IMR-90 (cell line): ENCODE measurements around the gene NKD1. TPM values are rescaled to one million over a fixed set of nuclear protein-coding genes. Genes with fewer than 3 reads are reported as not detected.

ENCODE experiments used
- ATAC-seq: fragments of 200-7000 bp; cut with Tn5 transposase; 2 replicates; pipeline ENCODE4 v1.9.1; 2020; ENCODE audit warnings: low read depth, mild to moderate bottlenecking, moderate library complexity
- BruUV-seq: library from RNA; stranded (reverse); fragments of 400-500 nt; replicated peaks from 2 replicates; lab custom pipeline; 2021; lab: Mats Ljungman, UMichigan
- CTCF ChIA-PET: fragments of 300-600 bp; formaldehyde crosslinking; extraction: SDS; loops from one replicate; lab custom pipeline; 2021; ENCODE audit warnings: antibody characterized with exemption; lab: Yijun Ruan, JAX
- POLR2A ChIA-PET: fragments of 300-600 bp; sonication (Branson Sonifier 250); formaldehyde crosslinking; loops from one replicate; lab custom pipeline; 2022; ENCODE audit warnings: antibody characterized with exemption; ENCODE audit not compliant: unreplicated experiment; lab: Charles Lee
- DNase-seq: peaks from one replicate; pipeline ENCODE4 v3.0.0; 2013
- H2AFZ ChIP-seq: replicated peaks from 2 replicates; pipeline ENCODE3; 2013; ENCODE audit warnings: low read length, mild to moderate bottlenecking; ENCODE audit not compliant: poor library complexity
- H2AK5ac ChIP-seq: 2 replicates; pipeline ENCODE4 v1.6.1; 2013; ENCODE audit warnings: low read depth, low read length, inconsistent platforms
- H2AK9ac ChIP-seq: replicated peaks from 2 replicates; pipeline ENCODE3; 2013; ENCODE audit warnings: mild to moderate bottlenecking, low read depth, low read length, moderate library complexity; ENCODE audit not compliant: poor library complexity
- H2BK120ac ChIP-seq: 2 replicates; pipeline ENCODE4 v1.6.1; 2013; ENCODE audit warnings: low read depth, low read length, inconsistent platforms
- H2BK15ac ChIP-seq: 3 replicates; pipeline ENCODE4 v1.6.1; 2013; ENCODE audit warnings: low read depth, low read length, inconsistent platforms
- H2BK20ac ChIP-seq: 2 replicates; pipeline ENCODE4 v1.6.1; 2013; ENCODE audit warnings: low read depth, mild to moderate bottlenecking, inconsistent platforms, low read length, moderate library complexity
- H2BK5ac ChIP-seq: 2 replicates; pipeline ENCODE4 v1.6.1; 2013; ENCODE audit warnings: mild to moderate bottlenecking, low read depth, low read length, inconsistent platforms; ENCODE audit not compliant: poor library complexity, severe bottlenecking
- H3K14ac ChIP-seq: replicated peaks from 2 replicates; pipeline ENCODE4 v1.6.1; 2013; ENCODE audit warnings: low read depth, low read length, inconsistent platforms
- H3K18ac ChIP-seq: 2 replicates; pipeline ENCODE4 v1.6.1; 2013; ENCODE audit warnings: low read depth, low read length, control low read depth
- H3K23ac ChIP-seq: 2 replicates; pipeline ENCODE4 v1.6.1; 2013; ENCODE audit warnings: low read depth, low read length, inconsistent platforms
- H3K27ac ChIP-seq: 2 replicates; pipeline ENCODE4 v1.5.1; 2013; ENCODE audit warnings: mild to moderate bottlenecking, control low read depth, low read length; ENCODE audit not compliant: insufficient read depth
- H3K27me3 ChIP-seq: 2 replicates; pipeline ENCODE4 v1.6.1; 2013; ENCODE audit warnings: low read length; ENCODE audit not compliant: control insufficient read depth, insufficient read depth
- H3K36me3 ChIP-seq: 2 replicates; pipeline ENCODE4 v1.6.1; 2013; ENCODE audit warnings: low read length, mixed read lengths; ENCODE audit not compliant: control insufficient read depth, insufficient read depth
- H3K4ac ChIP-seq: 2 replicates; pipeline ENCODE4 v1.6.1; 2013; ENCODE audit warnings: low read depth, low read length, inconsistent platforms
- H3K4me1 ChIP-seq: 2 replicates; pipeline ENCODE4 v1.6.1; 2013; ENCODE audit warnings: low read length, mixed read lengths; ENCODE audit not compliant: control insufficient read depth, insufficient read depth
- H3K4me2 ChIP-seq: 2 replicates; pipeline ENCODE4 v1.6.1; 2013; ENCODE audit warnings: low read depth, mild to moderate bottlenecking, control low read depth, low read length, moderate library complexity
- H3K4me3 ChIP-seq: 2 replicates; pipeline ENCODE4 v1.5.1; 2013; ENCODE audit warnings: low read depth, mild to moderate bottlenecking, control low read depth, low read length, moderate library complexity; ENCODE audit not compliant: insufficient read depth
- H3K56ac ChIP-seq: 2 replicates; pipeline ENCODE4 v1.6.1; 2013; ENCODE audit warnings: low read length, inconsistent platforms; ENCODE audit not compliant: insufficient read depth; ENCODE audit errors: extremely low read depth
- H3K79me1 ChIP-seq, 2 experiments: 2 replicates each; pipeline ENCODE4 v1.6.1; 2013; ENCODE audit warnings: low read length in 2 of 2, inconsistent platforms in 1 of 2, low read depth in 1 of 2
- H3K9ac ChIP-seq: 2 replicates; pipeline ENCODE4 v1.6.1; 2013; ENCODE audit warnings: low read depth, low read length, control low read depth
- H3K9me1 ChIP-seq: 2 replicates; pipeline ENCODE4 v1.6.1; 2013; ENCODE audit warnings: low read length, inconsistent platforms; ENCODE audit not compliant: insufficient read depth
- H3K9me3 ChIP-seq: 2 replicates; pipeline ENCODE4 v1.6.1; 2013; ENCODE audit warnings: low read length; ENCODE audit not compliant: control insufficient read depth, insufficient read depth
- H4K20me1 ChIP-seq: 2 replicates; pipeline ENCODE4 v1.6.1; 2013; ENCODE audit warnings: low read length, inconsistent platforms; ENCODE audit not compliant: insufficient read depth
- H4K5ac ChIP-seq: 2 replicates; pipeline ENCODE4 v1.6.1; 2013; ENCODE audit warnings: mild to moderate bottlenecking, low read depth, low read length, control low read depth
- H4K8ac ChIP-seq, 2 experiments: 2 replicates each; pipeline ENCODE4 v1.6.1; 2013; ENCODE audit warnings: low read depth in 2 of 2, low read length in 2 of 2, control low read depth in 1 of 2, inconsistent platforms in 1 of 2
- H4K91ac ChIP-seq: 2 replicates; pipeline ENCODE4 v1.6.1; 2013; ENCODE audit warnings: low read depth, low read length, inconsistent platforms; ENCODE audit not compliant: insufficient read depth
- CEBPB ChIP-seq: IDR thresholded peaks from 2 replicates; pipeline ENCODE4 v1.6.1; 2012; ENCODE audit warnings: low read depth, low read length, improper control_type of control experiment
- CHD1 ChIP-seq: IDR thresholded peaks from 2 replicates; pipeline ENCODE4 v1.6.1; 2012; ENCODE audit warnings: low read depth, low read length, improper control_type of control experiment
- MXI1 ChIP-seq: IDR thresholded peaks from 2 replicates; pipeline ENCODE4 v1.6.1; 2012; ENCODE audit warnings: low read depth, mild to moderate bottlenecking, low read length, moderate library complexity, borderline replicate concordance
- RCOR1 ChIP-seq: IDR thresholded peaks from 2 replicates; pipeline ENCODE4 v1.6.1; 2012; ENCODE audit warnings: mild to moderate bottlenecking, low read length, improper control_type of control experiment; ENCODE audit not compliant: insufficient replicate concordance
- USF2 ChIP-seq: fragments of 150-350 bp; IDR thresholded peaks from 2 replicates; pipeline ENCODE4 v1.6.1; 2017; ENCODE audit warnings: mild to moderate bottlenecking, antibody characterized with exemption, low read length, low read depth
- WGBS, 2 experiments: methylation state at CpG; one replicate each; pipeline versions ENCODE4 v1.1.5 to v1.1.7; 2013; ENCODE audit warnings: missing lambda C conversion rate in 2 of 2; ENCODE audit not compliant: insufficient read length in 1 of 2; ENCODE audit errors: extremely low coverage in 2 of 2; 5-methylcytosine and 5-hydroxymethylcytosine counted together
- dilution Hi-C: fragments of 300-500 bp; cut with HindIII; formaldehyde crosslinking; loops from one replicate; pipeline ENCODE4 v1.14.3; 2018; ENCODE audit warnings: low sequenced_read_pairs; ENCODE audit not compliant: unreplicated experiment
- in situ Hi-C: fragments of 300-500 bp; cut with MboI; formaldehyde crosslinking; loops from 3 replicates; pipeline ENCODE4 v1.14.3; 2019; ENCODE audit warnings: low sequenced_read_pairs, inconsistent platforms, mixed read lengths
- intact Hi-C: fragments of 100-400 bp; cut with micrococcal nuclease; formaldehyde crosslinking; loops from 2 replicates; pipeline ENCODE4 v1.10.0; 2022
- polyA plus RNA-seq, 3 experiments: library from polyadenylated mRNA; depleted of rRNA; stranded (reverse); fragments of >200 nt; gene quantifications; 2 replicates each; pipeline ENCODE4 v1.2.3, GENCODE V29; 2012; ENCODE audit warnings: low replicate concordance in 1 of 3
- total RNA-seq: library from RNA; depleted of rRNA; stranded (reverse); fragments of >200 nt; gene quantifications from 2 replicates; pipeline ENCODE4 v1.2.3, GENCODE V29; 2012
- TF ChIP-seq, protein P1 (sequence below): conservative IDR thresholded peaks from 2 replicates; pipeline ENCODE4 v1.5.1; 2012; ENCODE audit warnings: mild to moderate bottlenecking, low read depth, low read length, improper control_type of control experiment
- TF ChIP-seq, protein P2 (sequence below): fragments of 150-350 bp; IDR thresholded peaks from 2 replicates; pipeline ENCODE4 v1.6.1; 2016; ENCODE audit warnings: low read depth, mild to moderate bottlenecking, low read length, moderate library complexity, borderline replicate concordance

Gene NKD1
- total and polyA plus RNA-seq, 2 of the 4 experiments (the other 2 are of a cell fraction): not detected

DNA sequence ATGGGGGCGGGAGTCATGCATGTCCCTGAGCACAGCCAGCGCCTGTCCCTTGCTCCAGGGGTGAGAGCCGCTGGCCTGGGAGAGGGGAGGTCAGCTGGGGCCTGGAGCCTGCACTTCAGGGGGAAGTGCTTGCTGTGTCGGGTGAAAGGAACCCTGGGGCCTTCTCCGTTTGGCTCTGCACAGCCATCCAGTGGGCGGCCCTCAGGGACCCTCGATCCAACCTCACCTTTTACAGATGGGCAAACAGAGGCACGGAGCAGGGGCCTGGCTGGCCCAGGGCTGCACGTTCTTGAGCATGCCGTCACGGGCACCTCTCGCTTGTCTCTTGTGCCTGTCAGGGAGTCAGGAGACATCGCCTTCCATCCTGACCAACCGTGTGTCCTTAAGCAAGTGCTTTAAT is 131.1 kb downstream of the NKD1 start:
- no peak overlapping the region for H3K4me3 ChIP-seq
- no peak overlapping the region for H4K8ac ChIP-seq
- in situ Hi-C loops: no loop called here
- TF ChIP-seq MXI1: no peak
- TF ChIP-seq, protein P1, sequence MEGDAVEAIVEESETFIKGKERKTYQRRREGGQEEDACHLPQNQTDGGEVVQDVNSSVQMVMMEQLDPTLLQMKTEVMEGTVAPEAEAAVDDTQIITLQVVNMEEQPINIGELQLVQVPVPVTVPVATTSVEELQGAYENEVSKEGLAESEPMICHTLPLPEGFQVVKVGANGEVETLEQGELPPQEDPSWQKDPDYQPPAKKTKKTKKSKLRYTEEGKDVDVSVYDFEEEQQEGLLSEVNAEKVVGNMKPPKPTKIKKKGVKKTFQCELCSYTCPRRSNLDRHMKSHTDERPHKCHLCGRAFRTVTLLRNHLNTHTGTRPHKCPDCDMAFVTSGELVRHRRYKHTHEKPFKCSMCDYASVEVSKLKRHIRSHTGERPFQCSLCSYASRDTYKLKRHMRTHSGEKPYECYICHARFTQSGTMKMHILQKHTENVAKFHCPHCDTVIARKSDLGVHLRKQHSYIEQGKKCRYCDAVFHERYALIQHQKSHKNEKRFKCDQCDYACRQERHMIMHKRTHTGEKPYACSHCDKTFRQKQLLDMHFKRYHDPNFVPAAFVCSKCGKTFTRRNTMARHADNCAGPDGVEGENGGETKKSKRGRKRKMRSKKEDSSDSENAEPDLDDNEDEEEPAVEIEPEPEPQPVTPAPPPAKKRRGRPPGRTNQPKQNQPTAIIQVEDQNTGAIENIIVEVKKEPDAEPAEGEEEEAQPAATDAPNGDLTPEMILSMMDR: no peak
- no peak for TF ChIP-seq CEBPB
- TF ChIP-seq, protein P2, sequence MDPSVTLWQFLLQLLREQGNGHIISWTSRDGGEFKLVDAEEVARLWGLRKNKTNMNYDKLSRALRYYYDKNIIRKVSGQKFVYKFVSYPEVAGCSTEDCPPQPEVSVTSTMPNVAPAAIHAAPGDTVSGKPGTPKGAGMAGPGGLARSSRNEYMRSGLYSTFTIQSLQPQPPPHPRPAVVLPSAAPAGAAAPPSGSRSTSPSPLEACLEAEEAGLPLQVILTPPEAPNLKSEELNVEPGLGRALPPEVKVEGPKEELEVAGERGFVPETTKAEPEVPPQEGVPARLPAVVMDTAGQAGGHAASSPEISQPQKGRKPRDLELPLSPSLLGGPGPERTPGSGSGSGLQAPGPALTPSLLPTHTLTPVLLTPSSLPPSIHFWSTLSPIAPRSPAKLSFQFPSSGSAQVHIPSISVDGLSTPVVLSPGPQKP: no peak
- no peak for TF ChIP-seq RCOR1
- TF ChIP-seq CHD1: no peak
- TF ChIP-seq USF2: no peak
- H3K9me3 ChIP-seq: no peaks in the 10 kb centered on the region
- 60% methylated on average over 1 of the region's 14 CpGs; no CpG with 5 or more reads in 1 of the 2 experiments for whole genome bisulfite sequencing, 2 experiments
- H3K27ac ChIP-seq: no peak overlapping the region
- intact Hi-C loops: no loop called here
- no peak overlapping the region for H2BK120ac ChIP-seq
- no peak for DNase-seq
- ATAC-seq: no peak
- H3K27me3 ChIP-seq: peaks cover 7% of the 10 kb centered on the region
- H3K4ac ChIP-seq: no peak overlapping the region
- no peaks in the 10 kb centered on the region for H4K20me1 ChIP-seq
- no peak overlapping the region for H2BK20ac ChIP-seq
- no TSS peak for BruUV-seq
- H3K4me2 ChIP-seq: no peak overlapping the region
- no peaks in the 10 kb centered on the region for H3K79me1 ChIP-seq
- no peak overlapping the region for H3K56ac ChIP-seq
- no peak overlapping the region for H3K18ac ChIP-seq
- no peak overlapping the region for H2AFZ ChIP-seq
- no peak overlapping the region for H3K23ac ChIP-seq
- ChIA-PET CTCF (no interaction called here), POLR2A (no interaction called here)
- dilution Hi-C loops: no loop called here
- H4K5ac ChIP-seq: no peak overlapping the region
- no peak overlapping the region for H2AK5ac ChIP-seq
- H3K9ac ChIP-seq: no peak overlapping the region
- no peaks in the 10 kb centered on the region for H3K36me3 ChIP-seq
- H3K4me1 ChIP-seq: no peaks in the 10 kb centered on the region
- no peak overlapping the region for H2AK9ac ChIP-seq
- no peak overlapping the region for H4K91ac ChIP-seq
- H3K9me1 ChIP-seq: no peaks in the 10 kb centered on the region
- H3K14ac ChIP-seq: no peak overlapping the region
- H2BK5ac ChIP-seq: no peak overlapping the region
- no peak overlapping the region for H2BK15ac ChIP-seq
